Hematopoietic multipotent progenitor cell treated with erythropoietin and hydrocortisone succinate and interleukin-3 and kit ligand, for 4 days (in vitro differentiated cells): ENCODE measurements around the gene FCAMR.

Source experiments
- DNase-seq: peaks from one replicate; pipeline ENCODE4 v3.0.0-alpha.2; 2015

Gene FCAMR

GRCh38 chr1:206992790-206993189 is 22.5 kb upstream of the FCAMR start:
- DNase-seq: no peak

GRCh38 chr1:206987873-206988272 is 17.6 kb upstream of the FCAMR start:
- DNase-seq: no peak

DNA sequence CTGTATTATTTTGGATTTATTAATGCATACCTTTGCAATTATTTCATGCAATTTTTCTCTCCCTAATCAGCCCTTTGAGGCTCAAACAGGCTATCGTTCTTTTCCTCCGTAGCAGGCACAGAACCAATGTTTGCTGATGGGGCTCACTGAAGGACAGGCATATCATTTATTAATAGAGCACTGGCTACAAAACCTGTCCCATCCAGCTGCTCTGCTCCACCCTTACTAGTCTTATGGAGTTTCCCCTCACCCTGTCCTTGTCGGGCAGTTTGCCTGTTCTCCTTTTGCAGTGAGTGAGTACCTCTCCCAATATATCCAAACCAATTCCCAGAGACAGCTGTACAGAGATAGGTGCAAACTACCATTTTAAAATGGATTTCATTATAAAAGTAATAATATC is 16.6 kb upstream of the FCAMR start:
- no peak for DNase-seq

GRCh38 chr1:206986402-206986801 is 16.1 kb upstream of the FCAMR start:
- no peak for DNase-seq

- no peak for DNase-seq
Observed at GRCh38 chr1:206985162-206985749, 15.0 kb upstream of the FCAMR start.

GRCh38 chr1:206982216-206982615 is 12.0 kb upstream of the FCAMR start:
- peak; percentile 83 for DNase-seq

GRCh38 chr1:206979379-206980043 is 9.3 kb upstream of the FCAMR start:
- DNase-seq: peak; percentile 42

DNA sequence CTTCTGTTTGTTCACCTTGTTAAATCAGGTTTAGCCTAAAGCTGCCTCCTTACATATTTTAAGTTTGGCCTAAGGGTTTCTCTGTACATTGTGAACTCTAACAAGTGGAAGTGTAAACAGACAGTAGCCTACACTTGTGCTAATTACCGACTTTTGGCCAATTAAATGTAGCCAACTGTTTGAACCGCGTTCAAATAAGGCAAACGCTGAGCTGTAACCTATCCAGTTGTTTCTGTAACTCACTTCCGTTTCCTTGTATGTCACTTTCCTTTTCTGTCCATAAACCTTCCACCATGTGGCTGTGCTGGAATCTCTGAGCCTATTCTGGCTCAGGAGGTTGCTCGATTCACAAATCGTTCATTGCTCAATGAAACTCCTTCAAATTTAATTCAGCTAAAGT is 8.0 kb upstream of the FCAMR start:
- DNase-seq: no peak

- no peak for DNase-seq
Observed at GRCh38 chr1:206975306-206975705, 5.0 kb upstream of the FCAMR start.

DNA sequence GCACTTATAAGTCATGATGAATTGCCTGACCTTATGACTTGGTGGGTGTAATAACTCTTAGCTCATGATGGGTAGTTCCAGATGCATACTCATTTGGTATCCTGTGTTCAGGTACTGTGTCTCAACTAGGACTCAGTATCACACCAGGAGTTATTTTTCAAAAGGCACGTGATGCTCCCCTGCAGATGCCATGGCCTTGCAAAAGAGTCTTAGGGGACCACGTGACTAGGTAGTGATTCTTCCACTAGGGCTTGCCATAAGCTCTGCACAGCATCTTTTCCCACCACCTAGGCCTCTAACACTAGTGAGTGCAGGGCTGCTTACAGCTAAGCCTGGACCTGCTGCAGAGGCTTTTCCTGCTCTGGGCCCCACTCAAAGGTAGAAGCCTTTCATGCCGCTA is 3.9 kb upstream of the FCAMR start:
- no peak for DNase-seq

GRCh38 chr1:206972728-206973127 is 2.5 kb upstream of the FCAMR start:
- DNase-seq: no peak

DNA sequence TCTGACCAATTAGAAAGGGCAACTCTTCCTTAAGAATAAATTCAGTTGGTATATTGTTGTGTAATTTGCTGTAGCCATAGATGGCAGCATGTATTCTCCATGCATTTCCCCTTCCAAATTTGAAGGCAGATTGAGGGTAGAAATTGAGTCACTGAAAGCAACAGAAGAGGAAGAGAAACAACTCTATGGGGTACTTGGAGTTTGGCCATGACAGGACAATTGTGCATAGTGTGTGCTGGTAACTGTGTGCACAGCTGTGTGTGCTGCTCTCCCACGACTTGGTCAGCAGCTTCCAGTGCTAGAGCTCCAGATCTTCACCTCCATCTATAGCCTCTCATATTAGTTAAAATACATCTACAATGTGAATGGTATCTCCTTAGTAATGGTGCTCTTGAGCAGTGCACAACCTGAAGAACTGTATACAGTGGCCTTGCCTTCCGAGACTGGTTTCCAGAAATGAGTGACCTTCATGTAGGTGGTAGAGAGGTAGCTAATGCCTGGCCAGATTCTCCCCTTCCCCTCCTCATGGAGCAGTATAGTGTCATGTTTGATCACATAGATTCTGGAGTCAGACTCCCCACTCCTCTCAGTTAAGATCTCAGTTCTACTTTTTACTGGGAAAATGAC is 882 bp upstream of the FCAMR start:
- no peak for DNase-seq

GRCh38 chr1:206969090-206969489 is 1.2 kb downstream of the FCAMR start:
- no peak for DNase-seq

DNA sequence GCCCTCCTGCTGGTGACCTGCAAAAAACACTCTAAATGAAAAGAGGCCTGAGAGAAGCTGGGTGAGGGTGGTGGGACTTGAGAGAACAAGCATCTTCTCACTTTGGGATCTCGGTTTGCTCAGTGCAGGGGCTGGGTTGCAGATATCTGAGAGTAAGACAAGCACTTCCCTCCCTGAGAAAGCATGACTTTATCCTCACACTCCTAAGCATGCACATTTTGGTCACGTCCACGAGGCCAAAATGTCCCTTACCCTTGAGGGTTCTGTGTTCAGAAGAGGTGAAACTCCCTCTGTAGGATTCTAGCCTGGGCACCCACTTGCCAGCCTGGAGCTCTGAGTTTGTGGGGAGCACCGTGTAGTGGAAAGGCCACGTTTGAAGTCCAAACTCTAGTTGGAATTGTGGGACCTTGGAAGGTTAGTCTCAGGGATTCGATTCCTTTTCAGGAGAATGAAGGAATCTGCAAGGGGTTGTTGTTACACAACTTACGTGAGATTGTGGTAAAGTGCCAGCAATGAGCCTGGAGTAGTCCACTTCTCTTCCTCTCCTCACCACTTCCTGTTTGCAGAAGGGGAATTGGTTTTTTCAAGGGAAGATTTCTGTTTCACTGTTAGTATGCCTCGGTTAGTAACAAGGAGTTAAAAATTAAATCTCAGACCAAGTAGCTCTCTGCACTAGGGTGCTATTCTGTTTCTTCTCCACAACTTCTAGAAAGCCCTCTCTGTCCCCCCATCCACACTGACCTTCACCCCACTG is 3.0 kb downstream of the FCAMR start:
- peak; percentile 64 for DNase-seq

DNA sequence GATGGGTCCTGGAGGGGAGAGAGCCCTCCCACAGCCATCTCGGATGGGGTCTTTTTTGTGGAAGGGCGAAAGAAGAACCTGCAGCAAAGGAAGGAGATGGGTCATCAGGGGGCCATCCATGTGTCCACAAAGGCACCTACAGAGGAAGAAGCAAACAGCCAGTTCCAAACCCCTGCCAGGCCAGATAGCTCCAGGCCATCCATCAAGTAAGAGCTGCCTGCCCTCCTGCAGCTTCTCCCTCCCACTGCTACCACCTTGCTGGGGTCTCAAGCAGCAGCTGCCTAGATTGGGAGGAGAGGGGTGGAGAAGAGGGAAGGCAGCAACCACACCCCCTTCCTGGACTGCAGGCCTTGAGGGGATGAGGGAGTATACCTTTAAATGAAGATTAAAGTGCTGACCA is 4.5 kb downstream of the FCAMR start:
- no peak for DNase-seq

GRCh38 chr1:206963740-206964139 is 6.5 kb downstream of the FCAMR start:
- no peak for DNase-seq

DNA sequence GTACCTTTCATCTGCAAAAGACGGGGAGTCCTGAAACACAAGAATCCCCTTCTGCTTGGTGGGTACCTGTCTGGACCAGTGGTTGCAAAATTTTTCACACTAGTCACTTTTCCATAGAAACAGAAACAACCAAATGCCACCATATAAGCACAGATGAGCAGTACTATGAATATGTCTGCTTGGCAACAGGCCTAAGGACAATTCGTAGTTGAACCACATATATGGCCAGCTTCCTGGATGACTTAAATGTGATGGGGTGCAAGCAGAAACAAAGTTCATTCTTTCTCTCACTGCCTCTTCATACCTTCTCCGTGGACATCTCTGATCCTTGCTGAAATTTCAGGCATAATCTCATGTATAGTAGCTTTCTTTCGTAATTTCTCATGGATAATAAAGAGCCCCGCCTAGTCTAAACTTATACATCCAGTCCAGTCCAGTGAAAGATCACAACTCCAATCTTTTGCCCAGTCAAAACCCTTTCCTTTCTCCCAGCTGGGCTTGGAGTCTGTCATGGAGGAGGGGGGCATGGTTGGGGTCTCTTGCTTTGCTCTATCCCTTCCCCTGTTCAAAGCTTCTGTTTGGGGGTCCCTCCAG is 7.0 kb downstream of the FCAMR start:
- DNase-seq: no peak

DNA sequence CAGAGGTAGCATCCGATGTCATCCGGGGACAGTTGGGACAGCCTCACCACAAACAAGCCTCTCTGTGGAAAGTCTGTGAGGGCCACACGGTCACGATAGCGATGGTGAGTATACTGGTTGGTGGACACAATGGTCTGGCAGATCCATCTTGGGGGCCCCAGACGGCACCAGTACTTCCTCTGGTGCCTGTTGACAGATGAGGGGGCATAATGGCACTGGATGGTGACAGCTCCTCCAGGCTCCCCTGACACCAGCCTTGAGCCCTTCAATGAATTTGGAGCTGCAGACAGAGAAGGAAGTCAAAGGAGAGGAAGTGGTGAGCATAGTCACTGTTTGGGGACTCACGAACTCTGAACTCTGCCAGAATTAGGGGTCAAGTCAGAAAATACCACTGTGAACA is 8.0 kb downstream of the FCAMR start:
- DNase-seq: peak; percentile 53

DNA sequence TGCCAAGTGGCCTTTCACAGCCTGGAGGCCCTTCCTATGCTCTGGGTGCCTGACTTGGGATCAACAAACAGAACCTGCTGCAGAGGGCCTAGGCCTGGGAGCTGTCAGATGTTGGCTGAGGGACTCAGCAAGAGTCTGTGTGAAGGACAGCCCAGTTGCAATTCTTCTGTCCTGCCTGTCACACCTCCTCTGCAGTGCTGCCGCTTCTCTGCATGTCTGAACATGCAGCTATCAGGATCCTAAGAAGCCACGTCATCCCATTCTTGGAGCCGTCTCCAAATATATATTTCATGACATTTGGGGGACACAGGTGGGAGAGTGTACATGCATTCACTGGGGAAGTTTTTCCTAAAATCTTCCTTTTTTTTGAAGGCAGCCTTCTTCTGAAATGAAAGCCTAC is 8.6 kb downstream of the FCAMR start:
- DNase-seq: no peak

- DNase-seq: no peak
Observed at GRCh38 chr1:206960676-206961386, 9.4 kb downstream of the FCAMR start.

DNA sequence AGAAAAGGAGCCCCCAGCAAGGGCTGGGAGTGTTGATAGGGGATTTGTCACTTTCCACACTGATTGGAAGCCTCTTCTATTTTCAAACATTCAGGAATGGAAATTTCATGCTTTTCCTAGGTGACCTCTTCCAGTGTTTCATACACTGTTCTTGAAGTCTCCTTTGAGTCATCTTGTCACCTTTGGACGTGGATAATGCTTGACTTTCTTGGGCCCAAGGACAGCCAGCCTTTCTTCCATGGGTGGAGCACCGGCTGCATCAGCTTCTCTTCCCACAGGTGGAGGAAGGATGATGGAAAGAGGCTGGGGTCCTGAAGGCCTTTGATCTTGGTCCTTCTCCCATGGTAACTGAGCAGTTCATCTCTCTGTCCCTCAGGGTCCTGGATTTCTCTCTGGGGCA is 12.1 kb downstream of the FCAMR start:
- no peak for DNase-seq

- no peak for DNase-seq
Observed at GRCh38 chr1:206957639-206958038, 12.6 kb downstream of the FCAMR start.
